NCI-H526 treated with DMSO at 0.1 percent for 48 hours (cell line): ENCODE results near the gene RRM2.
"Not testable (repeated sequence)": the region's sequence is repeated elsewhere in the genome, so short reads cannot be mapped to it uniquely, and the experiment has no call there.

Experiments
- DNase-seq: peaks from one replicate; lab custom pipeline; 2025; lab: John Stamatoyannopoulos, UW

The RRM2 gene

GRCh38 chr2:10132596-10132995, 10.1 kb downstream of the RRM2 start:
- DNase-seq = no peak

GRCh38 chr2:10132996-10133647, 10.6 kb downstream of the RRM2 start:
- no peak for DNase-seq

- no peak for DNase-seq
These were observed 13.0 kb downstream of the RRM2 start for GRCh38 chr2:10135296-10136089.

- DNase-seq = no peak
These were observed 13.8 kb downstream of the RRM2 start for GRCh38 chr2:10136101-10136934.

GRCh38 chr2:10137053-10137843, 14.7 kb downstream of the RRM2 start:
- DNase-seq = no peak

GRCh38 chr2:10139536-10139935, 17.0 kb downstream of the RRM2 start:
- no peak for DNase-seq

GRCh38 chr2:10140841-10141610, 18.5 kb downstream of the RRM2 start:
- DNase-seq = no peak

GRCh38 chr2:10141736-10142639, 19.4 kb downstream of the RRM2 start:
- DNase-seq = no peak

- DNase-seq = no peak
These were observed 20.1 kb downstream of the RRM2 start for GRCh38 chr2:10142640-10142965.

- DNase-seq = no peak
These were observed 22.4 kb downstream of the RRM2 start for GRCh38 chr2:10144771-10145518.

- DNase-seq = no peak
These were observed 23.2 kb downstream of the RRM2 start for GRCh38 chr2:10145519-10146357.

GRCh38 chr2:10146366-10147005, 23.9 kb downstream of the RRM2 start:
- DNase-seq = no peak

- DNase-seq = not testable (repeated sequence)
These were observed 24.6 kb downstream of the RRM2 start for GRCh38 chr2:10147050-10147660.

- DNase-seq = no peak
These were observed 25.7 kb downstream of the RRM2 start for GRCh38 chr2:10148268-10148667.

GRCh38 chr2:10149635-10150034, 27.1 kb downstream of the RRM2 start:
- DNase-seq = no peak

GRCh38 chr2:10150436-10150835, 27.9 kb downstream of the RRM2 start:
- no peak for DNase-seq

- no peak for DNase-seq
These were observed 28.9 kb downstream of the RRM2 start for GRCh38 chr2:10151462-10151861.

GRCh38 chr2:10157293-10157692, 34.8 kb downstream of the RRM2 start:
- DNase-seq = no peak
